SK-N-SH treated with all-trans-retinoic acid at 6 μM for 48 hours (cell line): ENCODE data around the gene MIPEP.

Source experiments
- ATAC-seq: fragments of 200-7000 bp; cut with Tn5 transposase; 3 replicates; pipeline ENCODE4 v1.9.1; 2020; ENCODE audit warnings: mild to moderate bottlenecking, moderate library complexity
- ARNTL ChIP-seq: fragments of 450-650 bp; formaldehyde crosslinking; IDR thresholded peaks from 2 replicates; pipeline ENCODE4 v1.5.0; 2020; ENCODE audit warnings: low read depth, mild to moderate bottlenecking, moderate library complexity, borderline replicate concordance
- BACH2 ChIP-seq: fragments of 250-450 bp; sonication (Bioruptor Pico); IDR thresholded peaks from 2 replicates; pipeline ENCODE4 v1.9.0; 2021; ENCODE audit warnings: mild to moderate bottlenecking, borderline replicate concordance
- CREB5 ChIP-seq: fragments of 250-450 bp; sonication (Bioruptor Pico); IDR thresholded peaks from 2 replicates; pipeline ENCODE4 v1.5.1; 2020; ENCODE audit warnings: low read depth, mild to moderate bottlenecking, moderate library complexity
- CSDC2 ChIP-seq: fragments of 250-450 bp; sonication (Bioruptor Pico); IDR thresholded peaks from 2 replicates; pipeline ENCODE4 v1.5.0; 2020; ENCODE audit warnings: mild to moderate bottlenecking, moderate library complexity
- CSRNP3 ChIP-seq: fragments of 250-450 bp; sonication (Bioruptor Pico); IDR thresholded peaks from 2 replicates; pipeline ENCODE4 v1.5.1; 2021; ENCODE audit warnings: mild to moderate bottlenecking, moderate library complexity
- ESRRG ChIP-seq: fragments of 250-450 bp; sonication (Bioruptor Pico); IDR thresholded peaks from 2 replicates; pipeline ENCODE4 v1.6.1; 2021; ENCODE audit warnings: mild to moderate bottlenecking
- GLIS3 ChIP-seq: fragments of 250-450 bp; sonication (Bioruptor Pico); IDR thresholded peaks from 2 replicates; pipeline ENCODE4 v1.5.0; 2020; ENCODE audit warnings: mild to moderate bottlenecking, moderate library complexity
- ISL1 ChIP-seq: fragments of 250-450 bp; sonication (Bioruptor Pico); IDR thresholded peaks from 2 replicates; pipeline ENCODE4 v2.1.2; 2022; ENCODE audit warnings: mild to moderate bottlenecking, moderate library complexity
- PATZ1 ChIP-seq: fragments of 250-450 bp; sonication (Bioruptor Pico); IDR thresholded peaks from 2 replicates; pipeline ENCODE4 v1.8.0; 2020; ENCODE audit warnings: mild to moderate bottlenecking, moderate library complexity, borderline replicate concordance
- POU6F1 ChIP-seq: fragments of 250-450 bp; sonication (Bioruptor Pico); IDR thresholded peaks from 2 replicates; pipeline ENCODE4 v1.8.0; 2021; ENCODE audit warnings: low read depth, mild to moderate bottlenecking, moderate library complexity, borderline replicate concordance
- PPARA ChIP-seq: fragments of 250-450 bp; sonication (Bioruptor Pico); IDR thresholded peaks from 2 replicates; pipeline ENCODE4 v1.5.0; 2020; ENCODE audit warnings: mild to moderate bottlenecking, borderline replicate concordance
- SNAI2 ChIP-seq: fragments of 250-450 bp; sonication (Bioruptor Pico); IDR thresholded peaks from 2 replicates; pipeline ENCODE4 v1.5.0; 2020; ENCODE audit warnings: mild to moderate bottlenecking, moderate library complexity
- TCF4 ChIP-seq: fragments of 250-450 bp; sonication (Bioruptor Pico); IDR thresholded peaks from 2 replicates; pipeline ENCODE4 v1.8.0; 2021; ENCODE audit warnings: mild to moderate bottlenecking, moderate library complexity, borderline replicate concordance
- TOX ChIP-seq: fragments of 250-450 bp; sonication (Bioruptor Pico); IDR thresholded peaks from 2 replicates; pipeline ENCODE4 v1.8.0; 2021; ENCODE audit warnings: mild to moderate bottlenecking, moderate library complexity, borderline replicate concordance
- TSHZ2 ChIP-seq: fragments of 250-450 bp; sonication (Bioruptor Pico); IDR thresholded peaks from 2 replicates; pipeline ENCODE4 v1.5.0; 2020; ENCODE audit warnings: mild to moderate bottlenecking, moderate library complexity
- ZC3H10 ChIP-seq: fragments of 250-450 bp; sonication (Bioruptor Pico); IDR thresholded peaks from 2 replicates; pipeline ENCODE4 v1.5.1; 2021; ENCODE audit warnings: mild to moderate bottlenecking, moderate library complexity
- ZFP3 ChIP-seq: fragments of 250-450 bp; sonication (Bioruptor Pico); IDR thresholded peaks from 2 replicates; pipeline ENCODE4 v1.5.0; 2020; ENCODE audit warnings: mild to moderate bottlenecking, moderate library complexity
- ZFP30 ChIP-seq: fragments of 450-650 bp; formaldehyde crosslinking; IDR thresholded peaks from 2 replicates; pipeline ENCODE4 v1.5.0; 2022; ENCODE audit warnings: mild to moderate bottlenecking, moderate library complexity
- ZNF565 ChIP-seq: fragments of 450-650 bp; formaldehyde crosslinking; conservative IDR thresholded peaks from 2 replicates; pipeline ENCODE4 v1.5.0; 2020; ENCODE audit warnings: low read depth, mild to moderate bottlenecking, moderate library complexity
- ZNF70 ChIP-seq: fragments of 450-650 bp; formaldehyde crosslinking; IDR thresholded peaks from 2 replicates; pipeline ENCODE4 v1.5.0; 2020; ENCODE audit warnings: mild to moderate bottlenecking, moderate library complexity
- ZNF8 ChIP-seq: fragments of 450-650 bp; formaldehyde crosslinking; IDR thresholded peaks from 2 replicates; pipeline ENCODE4 v1.5.0; 2020; ENCODE audit warnings: mild to moderate bottlenecking, moderate library complexity

MIPEP gene

GRCh38 chr13:23741879-23742510 lies 147.2 kb downstream of the MIPEP start:
- ATAC-seq = peak; percentile 83
- TF ChIP-seq SNAI2 (CRISPR knock-in tag) = no peak
- TF ChIP-seq POU6F1 (CRISPR knock-in tag) = no peak

GRCh38 chr13:23740002-23740401 lies 149.2 kb downstream of the MIPEP start:
- ATAC-seq = no peak
- TF ChIP-seq ZNF565 (CRISPR knock-in tag) (no peak), ZFP3 (CRISPR knock-in tag) (no peak)

- ATAC-seq = no peak
- no peak for TF ChIP-seq TOX (CRISPR knock-in tag)
- no peak for TF ChIP-seq ARNTL (CRISPR knock-in tag)
- no peak for TF ChIP-seq SNAI2 (CRISPR knock-in tag)
- no peak for TF ChIP-seq POU6F1 (CRISPR knock-in tag)
Observed at GRCh38 chr13:23739596-23739995, 149.6 kb downstream of the MIPEP start.

GRCh38 chr13:23736541-23736940 lies 152.7 kb downstream of the MIPEP start:
- no peak for ATAC-seq
- TF ChIP-seq CREB5 (CRISPR knock-in tag) (no peak), PATZ1 (CRISPR knock-in tag) (no peak), BACH2 (CRISPR knock-in tag) (no peak), PPARA (CRISPR knock-in tag) (no peak), ISL1 (CRISPR knock-in tag) (no peak), ZNF8 (CRISPR knock-in tag) (no peak), CSRNP3 (CRISPR knock-in tag) (no peak)

- no peak for ATAC-seq
- TF ChIP-seq ZC3H10 (CRISPR knock-in tag) = no peak
- TF ChIP-seq TSHZ2 = no peak
- no peak for TF ChIP-seq CREB5 (CRISPR knock-in tag)
- no peak for TF ChIP-seq ZFP3 (CRISPR knock-in tag)
- TF ChIP-seq PPARA (CRISPR knock-in tag) = no peak
- no peak for TF ChIP-seq BACH2 (CRISPR knock-in tag)
- TF ChIP-seq ZNF70 (CRISPR knock-in tag) = no peak
- no peak for TF ChIP-seq ZFP30 (CRISPR knock-in tag)
- no peak for TF ChIP-seq TOX (CRISPR knock-in tag)
- TF ChIP-seq SNAI2 (CRISPR knock-in tag) = no peak
- no peak for TF ChIP-seq ARNTL (CRISPR knock-in tag)
- TF ChIP-seq ZNF565 (CRISPR knock-in tag) = no peak
- no peak for TF ChIP-seq ESRRG (CRISPR knock-in tag)
- no peak for TF ChIP-seq GLIS3
- TF ChIP-seq CSDC2 (CRISPR knock-in tag) = no peak
- no peak for TF ChIP-seq TCF4
- no peak for TF ChIP-seq ZNF8 (CRISPR knock-in tag)
Observed at GRCh38 chr13:23735329-23735728, 153.9 kb downstream of the MIPEP start.
